GM11168 (cell line): ENCODE data around the gene TRIP11.
"Not testable (repeated sequence)": the region's sequence is repeated elsewhere in the genome, so short reads cannot be mapped to it uniquely, and the experiment has no call there.

Experiments
- in situ Hi-C: fragments of 300-500 bp; cut with MboI; formaldehyde crosslinking; loops from one replicate; pipeline ENCODE4 v1.12.0; 2022; ENCODE audit warnings: low sequenced_read_pairs; ENCODE audit not compliant: unreplicated experiment

Gene TRIP11

GRCh38 chr14:92039719-92040430, at the start of gene TRIP11:
TSS of gene TRIP11 (minus strand) at chr14:92040059. CDS start at chr14:92039685, 374 bp downstream.
- in situ Hi-C loops: no loop called here

GRCh38 chr14:92088494-92088893, 48.6 kb upstream of the TRIP11 start:
- in situ Hi-C loops: no loop called here

GRCh38 chr14:92074555-92074954, 34.7 kb upstream of the TRIP11 start:
- in situ Hi-C loops: no loop called here

GRCh38 chr14:92058006-92058917, 18.4 kb upstream of the TRIP11 start:
- in situ Hi-C loops: no loop called here

GRCh38 chr14:92049781-92050180, 9.9 kb upstream of the TRIP11 start:
- in situ Hi-C loops: no loop called here

GRCh38 chr14:92049221-92049620, 9.4 kb upstream of the TRIP11 start:
- in situ Hi-C loops: not testable (repeated sequence)

GRCh38 chr14:92045904-92046303, 6.0 kb upstream of the TRIP11 start:
- in situ Hi-C loops: not testable (repeated sequence)

- in situ Hi-C loops: not testable (repeated sequence)
These were observed 1.9 kb upstream of the TRIP11 start for GRCh38 chr14:92041766-92042165.

- in situ Hi-C loops: no loop called here
These were observed 1.3 kb upstream of the TRIP11 start for GRCh38 chr14:92041203-92041602.

GRCh38 chr14:92040431-92041051, 682 bp upstream of the TRIP11 start:
- in situ Hi-C loops: no loop called here

- in situ Hi-C loops: no loop called here
These were observed 668 bp downstream of the TRIP11 start for GRCh38 chr14:92039063-92039718.

- in situ Hi-C loops: no loop called here
These were observed 1.9 kb downstream of the TRIP11 start for GRCh38 chr14:92037989-92038388.

- in situ Hi-C loops: no loop called here
These were observed 4.0 kb downstream of the TRIP11 start for GRCh38 chr14:92035890-92036289.

- in situ Hi-C loops: no loop called here
These were observed 5.8 kb downstream of the TRIP11 start for GRCh38 chr14:92033906-92034687.

GRCh38 chr14:92033433-92033832, 6.4 kb downstream of the TRIP11 start:
- in situ Hi-C loops: no loop called here

GRCh38 chr14:92026548-92027190, 13.2 kb downstream of the TRIP11 start:
- in situ Hi-C loops: no loop called here

- in situ Hi-C loops: no loop called here
These were observed 17.8 kb downstream of the TRIP11 start for GRCh38 chr14:92022036-92022435.

GRCh38 chr14:92021523-92021922, 18.3 kb downstream of the TRIP11 start:
- in situ Hi-C loops: no loop called here

GRCh38 chr14:92014040-92014439, 25.8 kb downstream of the TRIP11 start:
- in situ Hi-C loops: no loop called here
